Measurements from ENCODE around the gene HSH2D.
"Not testable (repeated sequence)": the region's sequence is repeated elsewhere in the genome, so short reads cannot be mapped to it uniquely, and the experiment has no call there.

HSH2D gene, protein sequence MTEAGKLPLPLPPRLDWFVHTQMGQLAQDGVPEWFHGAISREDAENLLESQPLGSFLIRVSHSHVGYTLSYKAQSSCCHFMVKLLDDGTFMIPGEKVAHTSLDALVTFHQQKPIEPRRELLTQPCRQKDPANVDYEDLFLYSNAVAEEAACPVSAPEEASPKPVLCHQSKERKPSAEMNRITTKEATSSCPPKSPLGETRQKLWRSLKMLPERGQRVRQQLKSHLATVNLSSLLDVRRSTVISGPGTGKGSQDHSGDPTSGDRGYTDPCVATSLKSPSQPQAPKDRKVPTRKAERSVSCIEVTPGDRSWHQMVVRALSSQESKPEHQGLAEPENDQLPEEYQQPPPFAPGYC

DNA sequence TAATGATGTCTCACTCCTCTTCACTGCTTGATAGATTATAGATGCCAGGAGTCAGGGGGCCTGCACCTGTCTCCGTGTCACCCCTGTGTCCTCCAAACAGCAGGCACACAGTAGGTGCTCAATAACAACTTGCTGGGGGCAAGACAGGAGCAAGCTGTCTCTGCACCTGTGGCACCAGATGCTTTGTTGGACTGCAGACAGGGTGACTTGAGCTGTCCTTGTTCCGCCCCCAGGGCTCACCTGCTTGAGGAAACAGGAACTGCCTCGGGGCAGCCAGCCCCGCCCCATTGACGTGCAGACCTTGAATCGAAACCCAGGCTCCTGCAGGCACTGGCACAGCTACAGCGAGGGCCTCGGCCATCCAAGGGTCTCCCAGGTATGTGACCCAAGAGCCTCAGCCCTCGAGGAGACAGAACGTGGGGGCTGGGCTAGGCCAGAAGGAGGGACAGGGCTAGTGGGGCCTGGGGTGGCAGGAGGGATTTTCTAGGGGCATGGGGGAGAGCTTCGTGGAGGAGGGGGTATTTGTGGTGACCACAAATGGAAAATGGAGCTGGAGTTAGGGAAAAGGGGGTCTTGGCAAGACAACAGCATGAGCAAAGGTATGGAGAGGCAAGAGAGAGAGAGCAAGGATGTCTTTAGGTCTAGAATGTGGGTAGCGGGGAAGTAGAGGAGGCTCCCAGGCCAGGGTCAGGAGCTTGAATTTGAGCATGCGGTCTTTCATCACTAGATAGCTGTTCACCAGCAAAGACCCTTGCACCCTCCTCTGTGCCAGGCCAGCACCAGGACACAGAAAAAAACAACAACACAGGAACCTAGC, at the start of gene HSH2D:
Gene HSH2D, plus strand, starts transcription at position 287 of the 817 bp plus-strand sequence. CDS start 5,066 bp downstream, outside the sequence.
- DNase-seq (ENCODE audit: low read depth, low spot score) = peak; percentile 35

DNA sequence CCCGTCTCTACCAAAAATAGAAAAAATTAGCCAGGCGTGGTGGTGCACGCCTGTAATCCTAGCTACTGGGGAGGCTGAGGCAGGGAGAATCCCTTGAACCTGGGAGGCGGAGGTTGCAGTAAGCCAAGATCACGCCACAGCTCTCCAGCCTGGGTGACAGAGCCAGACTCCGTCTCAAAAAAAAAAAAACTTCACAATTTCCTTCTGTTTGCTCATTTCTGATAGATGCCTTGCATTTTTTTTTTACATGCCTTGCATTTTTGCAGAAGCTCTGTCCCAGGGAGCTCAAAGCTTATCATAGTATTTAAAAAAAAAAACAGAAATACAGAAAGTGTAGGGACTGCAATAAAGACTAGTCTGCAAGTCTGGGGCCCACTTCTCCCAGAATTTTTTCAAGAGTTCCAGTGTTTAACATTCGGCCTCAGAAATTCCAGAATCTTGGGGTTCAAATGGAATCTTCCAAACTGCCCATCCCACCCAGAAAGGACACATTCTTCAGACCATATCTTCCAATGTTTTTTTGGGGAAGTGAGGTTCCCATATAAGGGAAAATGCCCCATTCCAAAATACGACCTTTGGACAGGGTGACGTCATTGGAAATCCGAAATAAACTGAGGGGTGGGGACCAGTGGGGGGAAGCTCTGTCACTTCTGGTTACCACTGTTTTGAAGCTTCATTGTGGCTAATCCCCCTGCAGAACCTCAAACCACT, 49.0 kb upstream of the HSH2D start:
- no peak for DNase-seq (ENCODE audit: low read depth, low spot score)

DNA sequence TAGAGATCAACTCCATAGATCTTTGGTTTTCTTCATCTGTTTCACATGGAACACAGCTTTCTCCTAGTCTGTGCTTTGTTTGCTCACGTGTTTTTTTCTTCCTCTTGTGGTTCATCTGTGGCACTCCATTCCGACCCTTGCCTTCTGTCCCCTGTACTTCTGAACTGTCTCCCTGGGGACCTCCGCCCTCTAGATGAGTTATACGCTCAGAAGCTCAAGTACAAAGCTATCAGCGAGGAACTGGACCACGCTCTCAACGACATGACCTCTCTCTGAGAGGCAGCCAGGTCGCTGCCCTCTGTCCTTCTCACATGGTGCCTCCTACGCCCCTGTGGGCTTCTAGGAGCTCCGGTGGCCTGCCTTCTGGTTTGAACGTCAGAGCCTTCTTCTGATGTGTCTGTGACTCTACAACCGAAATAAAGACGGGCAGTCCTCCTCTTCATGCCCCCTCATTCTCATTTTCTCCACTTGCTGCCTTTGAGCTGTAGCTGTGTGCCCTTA, 48.4 kb upstream of the HSH2D start:
- DNase-seq (ENCODE audit: low read depth, low spot score) = no peak

DNA sequence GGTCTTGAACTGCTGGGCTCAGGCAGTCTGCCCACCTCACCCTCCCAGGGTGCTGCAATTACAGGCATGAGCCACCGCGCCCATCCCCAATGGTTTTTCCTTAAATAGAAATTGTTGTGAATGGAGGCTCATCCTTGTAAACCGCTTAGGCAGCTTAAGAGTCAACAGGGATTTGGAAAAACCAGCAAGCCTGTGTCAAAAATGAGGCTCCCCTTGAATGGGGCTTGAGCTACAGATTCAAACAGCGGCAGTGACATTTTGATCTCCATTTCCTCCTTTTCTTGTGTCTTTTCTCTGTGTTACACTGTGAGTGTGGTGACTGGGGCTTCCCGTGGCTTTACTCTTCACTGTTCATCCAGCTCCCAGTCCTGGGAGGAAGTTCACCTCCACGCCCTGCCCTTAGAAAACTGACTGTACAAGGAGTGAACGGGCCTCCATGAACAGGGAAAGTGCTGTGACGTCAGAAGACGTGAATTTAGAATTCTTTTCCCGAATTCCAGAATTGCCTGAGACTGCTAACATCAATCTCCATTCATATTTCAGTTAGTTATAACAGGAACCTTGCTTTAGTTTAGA, 47.1 kb upstream of the HSH2D start:
- DNase-seq (ENCODE audit: low read depth, low spot score) = no peak

DNA sequence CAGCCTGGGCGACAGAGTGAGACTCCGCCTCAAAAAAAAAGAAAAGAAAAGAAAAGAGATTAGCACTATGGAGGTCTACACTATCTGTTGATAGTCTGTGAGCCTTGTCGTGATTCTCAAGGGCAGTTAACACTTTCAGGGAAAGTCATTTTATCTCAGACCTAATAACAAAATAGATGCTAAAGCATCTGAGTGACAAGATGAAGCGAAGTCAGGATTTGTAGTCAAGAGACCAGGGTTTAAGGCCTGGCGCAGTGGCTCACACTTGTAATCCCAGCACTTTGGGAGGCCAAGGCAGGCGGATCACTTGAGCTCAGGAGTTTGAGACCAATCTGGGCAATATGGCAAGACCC, 45.1 kb upstream of the HSH2D start:
- no peak for DNase-seq (ENCODE audit: low read depth, low spot score)

DNA sequence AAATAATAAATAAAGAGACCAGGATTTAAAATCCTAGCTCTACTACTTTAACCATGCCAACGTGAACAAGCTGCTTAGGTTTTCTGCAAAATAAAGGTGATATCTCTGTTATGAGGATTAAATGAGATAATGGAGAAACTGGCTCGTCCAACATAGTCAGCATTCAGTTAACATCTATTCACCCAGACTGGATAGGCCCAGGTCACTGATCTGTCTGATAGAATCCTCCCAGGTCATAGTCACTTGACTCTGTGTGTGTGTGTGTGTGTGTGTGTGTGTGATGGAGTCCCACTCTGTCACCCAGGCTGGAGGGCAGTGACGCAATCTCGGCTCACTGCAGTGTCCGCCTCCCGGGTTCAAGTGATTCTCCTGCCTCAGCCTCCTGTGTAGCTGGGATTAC, 44.7 kb upstream of the HSH2D start:
- DNase-seq (ENCODE audit: low read depth, low spot score) = no peak

DNA sequence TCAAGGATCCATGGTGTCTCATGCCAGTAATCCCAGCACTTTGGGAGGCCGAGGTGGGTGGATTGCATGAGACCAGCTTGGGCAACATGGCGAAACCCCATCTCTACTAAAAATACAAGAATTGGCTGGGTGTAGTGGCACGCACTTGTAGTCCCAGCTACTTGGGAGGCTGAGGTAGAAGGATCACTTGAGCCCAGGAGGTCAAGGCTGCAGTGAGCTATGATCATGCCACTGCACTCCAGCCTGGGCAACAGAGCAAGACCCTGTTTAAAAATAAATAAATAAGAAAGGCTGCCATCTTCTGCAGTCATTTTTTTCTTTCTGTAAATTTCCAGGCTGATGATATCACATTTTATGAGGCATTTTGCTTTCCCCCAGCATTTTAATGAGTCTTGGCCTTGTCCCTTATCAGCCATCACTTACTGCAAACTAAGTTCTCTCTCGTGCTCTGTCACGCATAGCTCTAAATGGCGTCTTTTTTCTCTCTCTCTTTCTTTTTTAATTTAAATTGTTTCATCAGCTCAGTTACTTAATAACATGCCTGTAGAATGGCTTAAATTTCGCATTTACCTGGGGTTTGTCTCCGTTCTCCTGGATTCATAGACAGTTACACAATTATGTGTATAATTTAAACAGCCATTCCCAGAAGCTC, 44.0 kb upstream of the HSH2D start:
- not testable (repeated sequence) for DNase-seq (ENCODE audit: low read depth, low spot score)

DNA sequence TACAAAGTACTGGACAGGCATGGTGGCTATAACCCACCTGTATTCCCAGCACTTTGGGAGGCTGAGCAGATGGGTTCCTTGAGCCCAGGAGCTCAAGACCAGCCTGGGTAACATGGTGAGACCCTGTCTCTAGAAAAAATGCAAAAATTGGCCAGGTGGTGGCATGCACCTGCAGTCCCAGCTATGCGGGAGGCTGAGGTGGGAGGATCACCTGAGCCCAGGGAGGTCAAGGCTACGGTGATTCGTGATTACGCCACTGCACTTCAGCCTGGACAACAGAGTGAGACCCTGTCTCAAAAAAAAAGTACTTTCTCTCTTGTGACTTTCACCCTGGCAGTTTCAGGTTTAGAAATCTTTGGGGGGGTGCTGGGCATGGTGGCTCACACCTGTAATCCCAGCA, 43.0 kb upstream of the HSH2D start:
- DNase-seq (ENCODE audit: low read depth, low spot score) = no peak

DNA sequence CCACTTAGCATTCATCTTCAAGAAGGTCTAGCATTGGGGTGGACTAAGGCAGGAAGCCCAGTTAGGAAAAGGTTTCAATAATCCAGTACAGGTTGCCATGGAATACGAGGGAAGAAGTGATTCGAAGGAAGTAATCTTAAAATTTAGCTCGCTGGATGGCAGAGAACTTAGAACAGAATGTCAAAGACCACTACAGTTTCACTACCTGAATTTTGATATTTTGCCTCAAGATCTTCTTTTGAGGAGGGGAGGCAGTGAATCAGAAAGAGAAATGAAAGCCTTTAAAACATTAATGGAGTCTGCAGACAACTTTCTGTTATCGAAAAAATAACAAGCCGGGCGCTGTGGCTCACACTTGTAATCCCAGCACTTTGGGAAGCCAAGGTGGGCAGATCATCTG, 38.8 kb upstream of the HSH2D start:
- no peak for DNase-seq (ENCODE audit: low read depth, low spot score)

DNA sequence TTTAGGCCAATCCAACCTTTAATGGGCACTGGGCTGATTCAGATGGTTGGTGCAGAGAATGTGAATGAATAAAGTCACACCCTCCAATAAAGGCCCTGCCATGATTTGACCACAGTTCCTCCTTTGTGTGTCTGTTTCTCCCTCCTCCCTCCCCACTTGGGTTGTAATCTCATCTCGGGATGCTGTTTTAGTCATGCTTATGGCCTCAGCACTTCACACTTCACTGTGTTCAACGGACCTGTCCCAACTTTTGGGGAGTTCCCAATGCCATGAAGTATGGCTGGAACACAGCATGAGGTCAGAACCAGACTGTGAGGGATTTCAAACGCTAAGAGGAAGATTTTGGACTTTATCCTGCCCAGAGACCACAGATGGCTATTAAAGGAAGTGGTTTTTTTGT, 37.4 kb upstream of the HSH2D start:
- DNase-seq (ENCODE audit: low read depth, low spot score) = no peak

DNA sequence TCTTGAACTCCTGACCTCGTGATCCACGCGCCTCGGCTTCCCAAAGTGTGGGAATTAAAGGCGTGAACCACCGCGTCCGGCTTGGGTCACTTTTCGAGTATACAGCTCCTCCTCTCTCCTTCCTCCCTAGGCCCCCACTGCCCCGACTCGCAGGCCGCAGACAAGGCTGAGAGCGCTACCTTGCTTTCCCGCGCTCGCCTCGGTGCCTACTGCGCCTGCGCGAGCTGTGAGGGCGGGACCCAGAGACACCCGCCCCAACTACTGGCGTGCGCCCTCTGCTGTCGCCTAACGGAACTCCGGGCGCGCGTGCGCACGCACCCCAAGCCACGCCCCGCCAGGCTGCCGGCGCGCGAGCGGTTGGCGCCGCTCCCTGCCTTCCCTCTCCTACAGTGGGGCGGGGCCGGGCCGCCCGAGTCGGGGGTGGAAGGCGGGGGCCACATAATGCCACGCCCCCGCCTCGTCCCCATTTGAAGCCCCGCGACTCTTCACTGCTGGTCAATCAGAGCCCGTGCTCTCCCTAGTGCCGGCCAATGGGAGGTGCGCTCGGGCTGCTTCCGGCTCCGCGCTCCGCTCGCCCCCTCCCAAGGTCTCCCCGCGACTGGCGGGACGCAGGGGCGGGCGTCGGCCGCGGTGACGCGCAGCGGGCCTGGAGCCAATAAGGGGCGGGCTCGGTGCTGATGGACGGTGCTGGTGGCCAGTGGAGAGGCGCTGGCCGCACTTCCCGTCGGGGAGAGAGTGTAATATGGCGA, 32.2 kb upstream of the HSH2D start, which contains the start of gene RAB8A:
Gene RAB8A, plus strand, starts transcription at position 730 of the 749 bp plus-strand sequence. Its CDS starts 13 bp downstream, at position 743.
- peak; percentile 95 for DNase-seq (ENCODE audit: low read depth, low spot score)

DNA sequence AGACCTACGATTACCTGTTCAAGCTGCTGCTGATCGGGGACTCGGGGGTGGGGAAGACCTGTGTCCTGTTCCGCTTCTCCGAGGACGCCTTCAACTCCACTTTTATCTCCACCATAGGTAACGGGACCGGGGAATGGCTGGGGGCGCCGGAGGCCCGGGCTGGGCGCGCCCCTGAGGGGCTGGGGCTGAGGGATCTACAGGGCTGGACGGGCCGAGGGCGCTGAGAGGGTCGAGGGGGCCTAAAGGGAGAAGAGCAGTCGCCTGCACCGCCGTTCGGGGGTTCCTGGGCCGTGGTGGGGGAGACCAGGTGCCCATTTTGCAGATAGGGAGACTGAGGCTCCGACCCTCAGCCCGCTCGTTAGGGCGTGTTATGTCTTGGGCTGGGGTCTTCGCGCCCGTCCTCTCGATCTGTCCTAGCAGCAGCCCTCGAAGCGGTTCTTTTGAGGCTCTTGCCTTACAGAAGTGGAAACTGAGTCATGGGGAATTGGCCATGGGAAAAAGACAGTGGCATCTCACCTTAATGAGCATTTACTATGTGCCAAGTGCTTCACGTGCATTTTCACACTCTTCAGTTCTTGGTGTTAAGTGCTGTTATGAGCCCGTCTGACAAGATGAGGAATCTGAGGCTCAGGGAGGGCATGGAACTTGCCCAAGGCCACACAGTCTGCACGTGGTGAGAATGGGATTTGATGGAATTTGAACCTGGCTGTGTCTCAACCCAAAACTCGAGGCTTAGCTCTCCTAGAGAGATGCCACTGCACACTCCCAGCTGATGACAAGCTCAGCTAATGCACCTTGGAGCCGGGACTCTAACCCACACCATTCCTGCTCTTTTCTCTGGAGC, 31.4 kb upstream of the HSH2D start:
- DNase-seq (ENCODE audit: low read depth, low spot score) = no peak

DNA sequence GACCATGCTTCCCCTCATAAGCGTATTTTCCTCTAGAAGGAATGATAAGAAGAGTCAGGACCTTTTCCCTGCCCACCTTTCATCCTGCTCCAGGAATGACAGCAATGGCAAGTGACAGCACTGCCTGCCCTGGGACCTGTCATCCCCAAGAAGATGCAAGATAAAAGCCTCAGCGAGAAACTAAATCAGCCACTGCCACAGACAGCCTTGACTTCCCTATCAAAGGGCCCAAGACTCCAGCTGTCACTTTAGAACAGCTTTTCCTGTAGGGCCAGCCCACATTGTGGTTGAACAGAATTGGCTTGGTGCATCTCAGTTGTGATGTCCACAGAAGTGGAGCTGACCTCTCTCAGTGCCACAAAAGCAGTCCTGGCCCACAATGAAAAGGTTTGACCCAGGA, 30.7 kb upstream of the HSH2D start:
- DNase-seq (ENCODE audit: low read depth, low spot score) = no peak

DNA sequence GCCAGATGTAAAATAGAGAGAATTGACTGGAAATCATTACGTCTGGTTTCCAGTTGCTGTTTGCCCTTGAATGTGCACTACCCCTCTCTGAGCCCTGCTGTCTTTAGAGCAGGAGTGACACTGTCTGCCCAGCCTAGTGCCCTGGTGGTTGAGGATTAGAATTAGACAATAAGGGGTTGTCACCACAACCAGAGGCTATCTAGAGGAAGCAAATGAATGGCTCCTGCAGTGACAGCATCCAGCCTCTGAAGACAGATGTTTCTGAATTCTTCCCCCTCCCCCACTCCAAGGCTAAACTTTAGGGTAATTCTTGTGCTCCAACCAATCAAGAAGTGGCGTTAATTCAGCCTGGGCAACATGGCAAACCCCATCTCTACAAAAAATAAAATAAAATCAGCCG, 29.8 kb upstream of the HSH2D start:
- DNase-seq (ENCODE audit: low read depth, low spot score) = no peak

DNA sequence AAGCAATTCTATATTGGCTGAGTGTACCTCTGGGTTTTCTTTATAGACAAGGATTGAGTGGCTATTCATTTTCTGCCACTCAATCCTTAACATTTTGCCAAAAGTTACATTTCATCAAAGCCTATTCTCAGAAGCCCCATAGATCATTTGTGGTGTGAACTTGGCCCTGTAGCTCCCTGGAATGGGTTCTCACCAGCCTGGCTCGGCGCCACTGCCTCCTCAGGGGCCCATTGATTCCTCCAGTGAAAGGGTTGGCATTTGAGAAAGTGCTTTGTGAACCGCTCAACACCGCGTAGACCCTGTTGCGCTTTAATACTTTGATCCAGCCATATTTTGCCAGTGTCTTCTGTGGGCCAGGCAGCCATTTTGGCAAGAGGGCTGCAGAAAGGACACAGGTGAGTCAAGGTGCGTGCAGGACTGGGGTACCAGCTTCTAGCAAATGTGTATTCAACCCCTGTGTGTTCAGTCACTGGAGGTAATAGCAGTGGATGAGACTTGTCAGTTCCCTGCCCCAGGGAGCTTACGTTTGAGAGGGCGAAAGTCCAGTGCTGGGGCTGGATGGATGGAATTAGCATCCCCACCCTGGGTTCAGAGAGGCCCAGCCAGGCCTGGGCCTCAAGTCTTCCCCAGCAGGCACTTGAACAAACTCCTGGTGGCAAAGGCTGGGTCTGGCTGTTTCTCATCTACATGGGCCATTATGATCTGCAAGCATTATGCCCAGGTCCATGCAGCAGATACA, 28.0 kb upstream of the HSH2D start:
- DNase-seq (ENCODE audit: low read depth, low spot score) = no peak

DNA sequence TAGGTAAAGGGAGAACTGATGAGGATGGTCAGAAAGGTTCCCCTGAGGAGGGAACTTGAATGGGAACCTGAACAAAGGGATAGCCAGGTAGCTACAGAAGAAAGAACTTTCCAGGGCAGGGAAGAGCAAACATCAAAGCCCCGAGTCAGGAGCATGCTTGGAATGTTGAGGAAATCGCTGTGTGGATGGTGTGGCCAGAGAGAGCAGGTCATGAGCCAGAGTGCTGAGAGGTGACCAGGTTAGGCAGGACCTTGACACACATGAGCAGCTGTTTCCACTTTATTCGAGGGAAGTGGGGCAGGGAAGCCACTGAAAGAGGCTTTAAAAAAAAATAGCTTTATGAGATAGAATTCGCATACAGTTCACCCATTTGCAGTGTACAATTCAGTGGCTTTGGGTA, 27.4 kb upstream of the HSH2D start:
- DNase-seq (ENCODE audit: low read depth, low spot score) = no peak

DNA sequence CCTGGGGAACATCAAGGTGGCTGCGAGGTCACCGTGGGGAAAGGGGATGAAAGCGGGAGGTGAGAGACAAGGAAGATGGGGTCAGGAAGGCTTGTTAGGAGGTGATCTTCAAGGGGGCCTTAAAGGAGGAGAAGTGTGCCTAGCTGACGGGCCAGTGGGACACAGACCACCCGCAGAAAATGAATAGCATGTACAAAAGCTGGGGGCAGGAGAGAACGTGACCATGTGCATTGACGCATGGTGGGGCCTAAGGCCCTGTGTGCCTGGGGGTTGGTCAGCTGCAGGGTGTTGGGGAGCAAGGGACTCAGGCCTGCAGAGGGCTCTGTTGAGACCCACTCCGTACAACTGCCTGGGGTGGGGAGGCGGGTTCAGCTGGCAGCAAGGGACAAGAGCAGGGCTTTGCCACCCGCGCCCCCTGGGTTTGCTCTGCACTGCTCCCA, 25.9 kb upstream of the HSH2D start:
- DNase-seq (ENCODE audit: low read depth, low spot score) = no peak

DNA sequence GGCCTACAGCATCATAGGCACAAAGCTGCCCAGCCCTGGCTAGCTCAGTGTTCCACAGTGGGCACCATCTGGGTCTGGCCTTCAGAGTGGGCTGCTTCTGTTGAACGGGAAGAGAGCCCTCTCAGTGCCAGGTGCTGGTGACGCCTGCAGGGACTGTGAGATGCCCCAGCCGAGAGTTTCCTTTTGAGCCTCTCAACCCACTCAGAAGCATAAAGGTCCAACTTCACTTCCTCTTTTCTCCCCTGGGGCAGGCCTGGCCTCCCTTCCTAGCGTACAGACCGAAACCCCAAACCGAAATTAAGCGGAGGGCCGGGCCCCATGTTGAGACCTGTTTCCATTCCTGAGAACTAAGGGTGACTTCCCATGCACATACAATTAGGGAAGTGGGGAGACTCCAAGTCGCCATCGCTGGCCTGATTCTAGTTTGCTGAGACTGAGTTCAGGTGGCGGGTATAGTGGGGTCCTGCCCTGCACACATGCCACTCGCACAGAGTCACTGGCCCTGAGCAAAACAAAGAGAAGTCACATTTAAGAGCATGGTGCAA, 24.9 kb upstream of the HSH2D start:
- DNase-seq (ENCODE audit: low read depth, low spot score) = no peak
